Measurements from ENCODE around the gene ITGB3BP.

Gene ITGB3BP

GRCh38 chr1:63466181-63466580, 56.8 kb downstream of the ITGB3BP start:
- no peak overlapping the region for H3K4me3 ChIP-seq (ENCODE audit: low read length)
- H3K79me2 ChIP-seq (ENCODE audit: control insufficient read depth, low read length) = no peaks in the 10 kb centered on the region
- peaks cover 2% of the 10 kb centered on the region; the same call in 1 of the 2 replicates for H3K9me3 ChIP-seq (ENCODE audit: control insufficient read depth, insufficient read depth, low read length)
- H3F3A ChIP-seq (ENCODE audit: control insufficient read depth, insufficient read depth) = no peaks in the 10 kb centered on the region
- no peak overlapping the region for H3K27ac ChIP-seq (ENCODE audit: low read depth, low read length)
- no peaks in the 10 kb centered on the region for H4K20me1 ChIP-seq (ENCODE audit: control insufficient read depth, insufficient read depth, low read depth, low read length)
- H3K4me2 ChIP-seq (ENCODE audit: low read length) = no peak overlapping the region
- no peaks in the 10 kb centered on the region for H3K27me3 ChIP-seq (ENCODE audit: control insufficient read depth, low read length)
- no peak for TF ChIP-seq EZH2phosphoT487 (IDR thresholded peaks at IDR 0.05; ENCODE audit: borderline replicate concordance, low read length)
- no peak for TF ChIP-seq CTCF (IDR thresholded peaks at IDR 0.05; ENCODE audit: low read depth, low read length, poor library complexity, severe bottlenecking)
- no peaks in the 10 kb centered on the region for H3K9me2 ChIP-seq (replicated peaks; ENCODE audit: control insufficient read depth, low read length)
- no peaks in the 10 kb centered on the region for H3K4me1 ChIP-seq (ENCODE audit: control insufficient read depth, low read length)
- H3K36me3 ChIP-seq (ENCODE audit: control insufficient read depth, low read length) = peaks cover 52% of the 10 kb centered on the region

- H3K79me2 ChIP-seq (ENCODE audit: control insufficient read depth, low read length) = no peaks in the 10 kb centered on the region
- no peak overlapping the region for H3K4me2 ChIP-seq (ENCODE audit: low read length)
- H4K20me1 ChIP-seq (ENCODE audit: control insufficient read depth, insufficient read depth, low read depth, low read length) = no peaks in the 10 kb centered on the region
- TF ChIP-seq CTCF (IDR thresholded peaks at IDR 0.05; ENCODE audit: low read depth, low read length, poor library complexity, severe bottlenecking) (no peak), EZH2phosphoT487 (IDR thresholded peaks at IDR 0.05; ENCODE audit: borderline replicate concordance, low read length) (no peak)
- no peak overlapping the region for H3K4me3 ChIP-seq (ENCODE audit: low read length)
- H3K9me2 ChIP-seq (replicated peaks; ENCODE audit: control insufficient read depth, low read length) = no peaks in the 10 kb centered on the region
- H3K4me1 ChIP-seq (ENCODE audit: control insufficient read depth, low read length) = no peaks in the 10 kb centered on the region
- H3K9me3 ChIP-seq (ENCODE audit: control insufficient read depth, insufficient read depth, low read length) = peaks cover 2% of the 10 kb centered on the region; the same call in 1 of the 2 replicates
- H3K36me3 ChIP-seq (ENCODE audit: control insufficient read depth, low read length) = peaks cover 54% of the 10 kb centered on the region
- H3K27ac ChIP-seq (ENCODE audit: low read depth, low read length) = no peak overlapping the region
- no peaks in the 10 kb centered on the region for H3K27me3 ChIP-seq (ENCODE audit: control insufficient read depth, low read length)
- H3F3A ChIP-seq (ENCODE audit: control insufficient read depth, insufficient read depth) = no peaks in the 10 kb centered on the region
Measured at GRCh38 chr1:63463248-63463647, 59.8 kb downstream of the ITGB3BP start.

- TF ChIP-seq CTCF (IDR thresholded peaks at IDR 0.05; ENCODE audit: low read depth, low read length, poor library complexity, severe bottlenecking) (no peak), EZH2phosphoT487 (IDR thresholded peaks at IDR 0.05; ENCODE audit: borderline replicate concordance, low read length) (no peak)
- no peak overlapping the region for H3K4me3 ChIP-seq (ENCODE audit: low read length)
- no peak overlapping the region for H3K27ac ChIP-seq (ENCODE audit: low read depth, low read length)
- H3F3A ChIP-seq (ENCODE audit: control insufficient read depth, insufficient read depth) = no peaks in the 10 kb centered on the region
- H3K79me2 ChIP-seq (ENCODE audit: control insufficient read depth, low read length) = no peaks in the 10 kb centered on the region
- no peak overlapping the region for H3K4me2 ChIP-seq (ENCODE audit: low read length)
- no peaks in the 10 kb centered on the region for H3K27me3 ChIP-seq (ENCODE audit: control insufficient read depth, low read length)
- H4K20me1 ChIP-seq (ENCODE audit: control insufficient read depth, insufficient read depth, low read depth, low read length) = no peaks in the 10 kb centered on the region
- H3K4me1 ChIP-seq (ENCODE audit: control insufficient read depth, low read length) = no peaks in the 10 kb centered on the region
- H3K9me2 ChIP-seq (replicated peaks; ENCODE audit: control insufficient read depth, low read length) = no peaks in the 10 kb centered on the region
- H3K36me3 ChIP-seq (ENCODE audit: control insufficient read depth, low read length) = peaks cover 60% of the 10 kb centered on the region
- H3K9me3 ChIP-seq (ENCODE audit: control insufficient read depth, insufficient read depth, low read length) = peaks cover 2% of the 10 kb centered on the region; the same call in 1 of the 2 replicates
Measured at GRCh38 chr1:63461661-63462230, 61.3 kb downstream of the ITGB3BP start.

Data from DOHH2 (cell line).